GM12864 (cell line): ENCODE data around the gene ARID4B.

Experiments used
- DNase-seq: peaks from one replicate; pipeline ENCODE4 v3.0.0-alpha.2; 2011; ENCODE audit warnings: low read depth
- H3K4me3 ChIP-seq: 2 replicates; pipeline ENCODE4 v1.5.1; 2011; ENCODE audit warnings: mild to moderate bottlenecking, low read depth, low read length, control low read depth
- TF ChIP-seq, protein P1 (sequence below): IDR thresholded peaks from 2 replicates; pipeline ENCODE4 v1.5.1; 2011; ENCODE audit warnings: low read depth, mild to moderate bottlenecking, moderate library complexity, low read length, control low read depth, inconsistent platforms; ENCODE audit errors: missing control alignments

Gene ARID4B

DNA sequence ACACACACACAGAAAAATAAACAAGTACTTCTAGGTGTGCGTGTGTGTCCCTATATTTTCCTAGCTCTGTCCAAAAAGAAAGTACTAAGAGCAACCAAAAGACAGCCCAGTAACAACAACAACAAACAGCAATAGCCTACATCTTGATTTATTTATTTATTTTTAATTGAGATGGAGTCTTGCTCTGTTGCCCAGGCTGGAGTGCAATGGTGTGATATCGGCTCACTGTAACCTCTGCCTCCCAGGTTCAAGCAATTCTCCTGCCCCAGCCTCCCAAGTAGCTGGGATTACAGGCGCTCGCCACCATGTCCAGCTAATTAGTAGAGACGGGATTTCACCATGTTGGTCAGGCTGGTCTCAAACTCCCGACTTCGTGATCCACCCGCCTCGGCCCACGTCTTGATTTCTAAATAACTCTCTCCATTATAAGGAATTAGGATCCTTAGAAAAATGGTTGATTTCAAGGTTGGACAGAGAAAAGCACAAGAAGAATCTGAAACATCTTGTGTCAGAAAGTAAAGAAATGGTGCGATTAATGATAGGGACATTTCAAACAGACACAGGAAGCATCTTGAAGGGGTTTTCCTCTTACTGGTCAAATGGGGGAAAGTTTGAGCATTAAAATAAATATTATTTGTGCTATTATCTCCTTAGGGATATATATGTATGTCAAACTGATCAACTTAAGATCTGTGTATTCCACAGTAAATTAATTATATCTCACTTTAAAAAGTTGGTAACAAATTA, 59.4 kb downstream of the ARID4B start:
- TF ChIP-seq, protein P1, sequence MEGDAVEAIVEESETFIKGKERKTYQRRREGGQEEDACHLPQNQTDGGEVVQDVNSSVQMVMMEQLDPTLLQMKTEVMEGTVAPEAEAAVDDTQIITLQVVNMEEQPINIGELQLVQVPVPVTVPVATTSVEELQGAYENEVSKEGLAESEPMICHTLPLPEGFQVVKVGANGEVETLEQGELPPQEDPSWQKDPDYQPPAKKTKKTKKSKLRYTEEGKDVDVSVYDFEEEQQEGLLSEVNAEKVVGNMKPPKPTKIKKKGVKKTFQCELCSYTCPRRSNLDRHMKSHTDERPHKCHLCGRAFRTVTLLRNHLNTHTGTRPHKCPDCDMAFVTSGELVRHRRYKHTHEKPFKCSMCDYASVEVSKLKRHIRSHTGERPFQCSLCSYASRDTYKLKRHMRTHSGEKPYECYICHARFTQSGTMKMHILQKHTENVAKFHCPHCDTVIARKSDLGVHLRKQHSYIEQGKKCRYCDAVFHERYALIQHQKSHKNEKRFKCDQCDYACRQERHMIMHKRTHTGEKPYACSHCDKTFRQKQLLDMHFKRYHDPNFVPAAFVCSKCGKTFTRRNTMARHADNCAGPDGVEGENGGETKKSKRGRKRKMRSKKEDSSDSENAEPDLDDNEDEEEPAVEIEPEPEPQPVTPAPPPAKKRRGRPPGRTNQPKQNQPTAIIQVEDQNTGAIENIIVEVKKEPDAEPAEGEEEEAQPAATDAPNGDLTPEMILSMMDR, result no peak
- DNase-seq, result no peak
- no peak overlapping the region for H3K4me3 ChIP-seq

DNA sequence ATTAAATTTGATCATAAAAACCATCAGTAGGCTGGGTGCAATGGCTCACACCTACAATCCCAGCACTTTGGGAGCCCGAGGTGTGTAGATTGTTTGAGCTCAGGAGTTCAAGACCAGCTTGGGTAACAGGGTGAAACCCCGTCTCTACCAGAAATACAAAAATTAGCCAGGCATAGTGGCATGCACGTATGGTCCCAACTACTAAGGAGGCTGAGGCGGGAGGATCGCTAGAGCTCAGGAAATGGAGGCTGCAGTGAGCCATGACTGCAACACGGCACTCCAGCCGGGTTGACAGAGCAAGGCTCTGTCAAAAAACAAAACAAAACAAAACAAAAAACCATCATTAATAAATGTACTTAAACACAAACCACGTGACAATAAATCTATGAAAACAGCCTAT, 61.0 kb downstream of the ARID4B start:
- no peak overlapping the region for H3K4me3 ChIP-seq
- no peak for DNase-seq
- TF ChIP-seq, protein P1, result no peak

DNA sequence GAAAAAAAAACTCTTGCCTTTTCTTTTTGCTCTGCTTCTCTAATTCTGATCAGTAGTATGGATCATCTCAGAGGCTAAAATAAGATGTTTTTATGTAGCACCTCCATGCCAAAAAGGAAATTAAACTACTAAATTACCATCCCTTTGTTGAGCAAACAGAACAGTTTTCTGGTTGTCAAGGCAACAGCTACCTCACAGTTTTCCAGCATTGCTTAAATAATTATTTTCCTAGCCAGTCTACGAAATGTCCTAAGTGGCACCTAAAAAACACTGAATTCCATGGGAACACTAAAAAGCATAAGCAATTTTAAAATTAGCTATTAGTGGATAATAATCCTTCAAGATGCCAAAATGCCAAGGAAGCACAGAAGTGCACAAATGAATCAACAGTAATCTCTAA, 61.7 kb downstream of the ARID4B start:
- TF ChIP-seq, protein P1, result no peak
- no peak overlapping the region for H3K4me3 ChIP-seq
- no peak for DNase-seq

DNA sequence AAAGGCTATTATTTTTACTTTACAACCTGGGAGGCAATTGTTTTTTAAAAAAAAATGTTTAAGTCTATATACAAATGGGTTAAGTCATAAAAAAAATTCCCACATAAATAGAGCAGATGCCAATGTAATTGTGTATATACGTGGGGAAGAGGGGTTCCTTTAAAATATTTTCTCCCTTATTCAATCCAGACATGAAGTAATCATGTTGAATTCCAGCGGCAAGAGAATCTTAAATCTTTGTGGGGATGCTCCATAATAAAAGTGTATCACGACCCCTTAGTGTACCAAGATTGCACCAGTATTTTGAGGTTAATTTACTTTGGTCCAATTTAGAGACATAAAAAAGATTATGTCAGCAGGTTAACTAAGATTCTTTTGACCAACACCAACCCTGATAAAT, 62.1 kb downstream of the ARID4B start:
- DNase-seq, result no peak
- no peak overlapping the region for H3K4me3 ChIP-seq
- TF ChIP-seq, protein P1, result no peak

DNA sequence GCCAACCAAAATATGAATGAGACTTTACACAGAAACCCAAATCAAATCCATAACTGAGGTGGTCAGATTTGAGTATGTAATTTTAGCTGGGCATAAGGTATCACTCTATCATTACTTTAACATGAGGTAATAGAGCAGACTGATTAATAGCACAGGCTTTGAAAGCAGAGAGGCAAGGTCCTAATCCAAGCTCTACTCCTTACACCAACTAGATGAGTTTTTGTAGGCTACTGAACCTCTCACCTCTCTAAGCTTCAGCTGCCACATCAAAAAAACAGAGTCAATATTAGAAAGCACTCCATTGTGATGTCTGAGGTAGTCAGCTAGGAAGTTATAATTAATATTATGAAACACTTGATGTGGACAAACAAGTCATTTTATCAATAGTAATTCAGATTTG, 63.7 kb downstream of the ARID4B start:
- no peak for DNase-seq
- TF ChIP-seq, protein P1, result no peak
- no peak overlapping the region for H3K4me3 ChIP-seq

DNA sequence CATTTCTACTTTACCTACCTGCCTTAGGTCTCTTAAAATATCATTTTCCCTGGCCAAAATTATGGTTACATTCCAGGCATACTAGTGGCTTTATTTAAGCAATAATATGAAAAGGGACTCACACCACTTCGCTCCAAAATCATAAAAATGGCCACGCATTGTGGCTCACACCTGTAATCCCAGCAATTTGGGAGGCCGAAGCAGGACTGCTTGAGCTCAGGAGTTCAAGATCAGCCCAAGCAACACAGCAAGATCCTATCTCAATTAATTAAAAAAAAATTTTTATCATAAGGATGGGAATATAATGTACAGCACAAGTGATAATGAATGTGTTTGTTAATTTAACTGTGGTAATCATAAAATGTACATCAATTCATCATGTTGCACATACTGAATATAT, 65.4 kb downstream of the ARID4B start:
- DNase-seq, result no peak
- no peak overlapping the region for H3K4me3 ChIP-seq
- TF ChIP-seq, protein P1, result no peak

DNA sequence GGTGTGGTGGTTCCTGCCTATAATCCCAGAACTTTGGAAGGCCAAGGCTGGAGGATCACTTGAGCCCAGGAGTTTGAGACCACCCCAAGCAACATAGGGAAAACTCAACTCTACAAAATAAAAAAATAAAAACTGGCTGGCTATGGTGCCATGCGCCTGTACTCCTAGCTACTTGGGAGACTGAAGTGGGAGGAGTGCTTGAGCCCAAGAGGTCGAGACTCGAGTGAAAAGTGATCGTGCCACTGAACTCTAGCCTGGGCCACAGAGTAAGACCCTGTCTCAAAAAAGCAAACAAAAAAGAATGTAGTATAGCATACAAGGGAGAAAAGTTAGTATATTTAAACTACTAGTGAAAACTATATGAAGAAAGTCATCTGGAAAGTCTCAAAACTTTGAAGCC, 66.7 kb downstream of the ARID4B start:
- TF ChIP-seq, protein P1, result no peak
- H3K4me3 ChIP-seq, result no peak overlapping the region
- no peak for DNase-seq
